HCT116 (cell line): ENCODE results near the gene PAX8. TPM values are rescaled to one million over a fixed set of nuclear protein-coding genes. Genes with fewer than 3 reads are reported as not detected.

Experiments
- ATAC-seq: fragments of 200-7000 bp; cut with Tn5 transposase; 2 replicates; pipeline ENCODE4 v1.9.1; 2020; ENCODE audit warnings: mild to moderate bottlenecking, moderate library complexity
- Bru-seq: library from RNA; stranded (reverse); fragments of 400-500 nt; gene quantifications from one replicate; lab custom pipeline; 2021; lab: Mats Ljungman, UMichigan
- BruChase-seq, 2 experiments: library from RNA; stranded (reverse); fragments of 400-500 nt; gene quantifications; one replicate each; lab custom pipeline; 2021; lab: Mats Ljungman, UMichigan
- BruUV-seq: library from RNA; stranded (reverse); fragments of 400-500 nt; replicated peaks from 2 replicates; lab custom pipeline; 2021; lab: Mats Ljungman, UMichigan
- CTCF ChIA-PET: fragments of 300-600 bp; sonication (Branson Sonifier 250); formaldehyde crosslinking; loops from one replicate; lab custom pipeline; 2021; ENCODE audit warnings: antibody characterized with exemption; lab: Charles Lee
- POLR2A ChIA-PET: fragments of 300-600, 350-600 bp; sonication (Branson Sonifier 250); formaldehyde crosslinking; loops from one replicate; lab custom pipeline; 2021; ENCODE audit warnings: antibody characterized with exemption; lab: Charles Lee
- RAD21 ChIA-PET, 2 experiments: fragments of 300-600 bp; sonication (Branson Sonifier 250); formaldehyde crosslinking; loops; one replicate each; lab custom pipeline; 2023; ENCODE audit warnings: low total read pairs in 2 of 2; ENCODE audit not compliant: uncharacterized antibody in 2 of 2, unreplicated experiment in 2 of 2, low non-redundant PET in 1 of 2; lab: Charles Lee
- DNase-seq: peaks from one replicate; pipeline ENCODE4 v3.0.0-alpha.2; 2010; ENCODE audit warnings: low read depth, low spot score
- H2AFZ ChIP-seq: fragments of 200-600 bp; shearing (Covaris generic), sonication (generic); 2 replicates; pipeline ENCODE4 v1.6.1; 2017; ENCODE audit warnings: low read depth, mixed run types, mixed read lengths, antibody characterized with exemption, low read length; ENCODE audit not compliant: poor library complexity, severe bottlenecking
- H3K27ac ChIP-seq: 2 replicates; pipeline ENCODE4 v1.5.1; 2012; ENCODE audit warnings: low read depth, low read length
- H3K27me3 ChIP-seq: fragments of 200-600 bp; sonication (generic); 2 replicates; pipeline ENCODE4 v1.6.1; 2016; ENCODE audit warnings: mixed run types, low read length, mixed read lengths; ENCODE audit not compliant: insufficient read depth
- H3K36me3 ChIP-seq, 2 experiments: fragments of 200-500 bp in 1 of 2; fragments of 200-600 bp in 1 of 2; sonication (Bioruptor generic) in 1 of 2; sonication (generic) in 1 of 2; 2 replicates each; pipeline versions ENCODE4 v1.5.1 to v1.6.1; 2014 to 2016; ENCODE audit warnings: low read length in 2 of 2, inconsistent platforms in 1 of 2, mixed read lengths in 1 of 2, mixed run types in 1 of 2; ENCODE audit not compliant: insufficient read depth in 2 of 2, control insufficient read depth in 1 of 2
- H3K4me1 ChIP-seq, 2 experiments: fragments of 200-600 bp in 1 of 2; sonication (generic) in 1 of 2; 2 replicates each; pipeline versions ENCODE4 v1.5.1 to v1.6.1; 2012 to 2017; ENCODE audit warnings: low read length in 2 of 2, inconsistent platforms in 1 of 2, mild to moderate bottlenecking in 1 of 2, mixed read lengths in 1 of 2, mixed run types in 1 of 2, moderate library complexity in 1 of 2; ENCODE audit not compliant: insufficient read depth in 2 of 2, control insufficient read depth in 1 of 2
- H3K4me2 ChIP-seq: fragments of 200-600 bp; sonication (generic); 2 replicates; pipeline ENCODE4 v1.6.1; 2017; ENCODE audit warnings: mixed run types, low read length, mixed read lengths
- H3K4me3 ChIP-seq, 2 experiments: fragments of 200-600 bp in 1 of 2; sonication (generic) in 1 of 2; replicated peaks in 1 of 2; 2 replicates each; pipeline ENCODE4 v1.5.1; 2011 to 2016; ENCODE audit warnings: low read length in 2 of 2, control low read depth in 1 of 2, low read depth in 1 of 2, mild to moderate bottlenecking in 1 of 2, mixed read lengths in 1 of 2, mixed run types in 1 of 2
- H3K79me2 ChIP-seq: fragments of 200-600 bp; sonication (generic); 2 replicates; pipeline ENCODE4 v1.6.1; 2017; ENCODE audit warnings: mild to moderate bottlenecking, mixed run types, low read length, moderate library complexity, mixed read lengths; ENCODE audit not compliant: insufficient read depth
- H3K9ac ChIP-seq: fragments of 200-600 bp; sonication (generic); 2 replicates; pipeline ENCODE4 v1.6.1; 2016; ENCODE audit warnings: low read length, mixed read lengths
- H3K9me2 ChIP-seq: fragments of 200-600 bp; sonication (generic), shearing (Covaris generic); 2 replicates; pipeline ENCODE4 v1.6.1; 2017; ENCODE audit warnings: mixed run types, mild to moderate bottlenecking, moderate library complexity; ENCODE audit not compliant: insufficient read depth
- H3K9me3 ChIP-seq, 2 experiments: fragments of 200-500 bp in 1 of 2; fragments of 200-600 bp in 1 of 2; sonication (Bioruptor generic) in 1 of 2; sonication (generic) in 1 of 2; 2 replicates each; pipeline ENCODE4 v1.6.1; 2014 to 2017; ENCODE audit warnings: low read length in 2 of 2, mixed read lengths in 2 of 2, inconsistent platforms in 1 of 2, low read depth in 1 of 2, mild to moderate bottlenecking in 1 of 2, mixed run types in 1 of 2, moderate library complexity in 1 of 2; ENCODE audit not compliant: control insufficient read depth in 1 of 2, insufficient read depth in 1 of 2
- H4K20me1 ChIP-seq: fragments of 200-600 bp; sonication (generic), shearing (Covaris generic); 2 replicates; pipeline ENCODE4 v1.6.1; 2017; ENCODE audit warnings: mixed run types, mild to moderate bottlenecking, moderate library complexity; ENCODE audit not compliant: insufficient read depth
- ATF3 ChIP-seq: IDR thresholded peaks from 2 replicates; pipeline ENCODE4 v1.6.1; 2012
- CBX3 ChIP-seq: IDR thresholded peaks from 2 replicates; pipeline ENCODE4 v1.6.1; 2012; ENCODE audit warnings: low read depth
- CEBPB ChIP-seq: IDR thresholded peaks from 2 replicates; pipeline ENCODE4 v1.6.1; 2012; ENCODE audit warnings: low read depth
- EGR1 ChIP-seq: IDR thresholded peaks from 2 replicates; pipeline ENCODE4 v1.6.1; 2012; ENCODE audit warnings: low read depth
- ELF1 ChIP-seq: IDR thresholded peaks from 2 replicates; pipeline ENCODE4 v1.6.1; 2012; ENCODE audit warnings: low read depth, borderline replicate concordance
- EZH2 ChIP-seq: fragments of 200-600 bp; sonication (generic); IDR thresholded peaks from 2 replicates; pipeline ENCODE4 v1.6.1; 2017; ENCODE audit warnings: antibody characterized with exemption, mixed run types
- EZH2phosphoT487 ChIP-seq: fragments of 200-600 bp; IDR thresholded peaks from 2 replicates; pipeline ENCODE4 v1.6.1; 2018; ENCODE audit warnings: antibody characterized with exemption, borderline replicate concordance
- JUND ChIP-seq: IDR thresholded peaks from 2 replicates; pipeline ENCODE4 v1.6.1; 2012
- POLR2AphosphoS5 ChIP-seq: IDR thresholded peaks from 2 replicates; pipeline ENCODE4 v1.6.1; 2011; ENCODE audit warnings: mild to moderate bottlenecking, low read depth, low read length, moderate library complexity
- RAD21 ChIP-seq: IDR thresholded peaks from 2 replicates; pipeline ENCODE4 v1.6.1; 2012; ENCODE audit warnings: low read depth, mild to moderate bottlenecking
- SP1 ChIP-seq: IDR thresholded peaks from 2 replicates; pipeline ENCODE4 v1.6.1; 2012; ENCODE audit warnings: low read depth
- SRF ChIP-seq: IDR thresholded peaks from 2 replicates; pipeline ENCODE4 v1.6.1; 2012; ENCODE audit warnings: low read depth
- ZBTB33 ChIP-seq: IDR thresholded peaks from 2 replicates; pipeline ENCODE4 v1.6.1; 2011; ENCODE audit warnings: mild to moderate bottlenecking, low read length, moderate library complexity; ENCODE audit not compliant: insufficient replicate concordance; ENCODE audit errors: extremely low read depth
- ZFX ChIP-seq: fragments of 450-650 bp; IDR thresholded peaks from 2 replicates; pipeline ENCODE4 v1.6.1; 2017
- intact Hi-C: fragments of 100-400 bp; cut with micrococcal nuclease; formaldehyde crosslinking; loops from 2 replicates; pipeline ENCODE4 v1.10.0; 2022
- long read RNA-seq: library from polyadenylated mRNA; unstranded; transcript quantifications from one replicate; pipeline ENCODE4 v2.0.0, GENCODE V29; 2021; ENCODE audit not compliant: unreplicated experiment
- polyA plus RNA-seq: library from polyadenylated mRNA; unstranded; fragments of >200 nt; gene quantifications from 2 replicates; pipeline ENCODE4 v1.2.1, GENCODE V29; 2012; ENCODE audit warnings: missing spikeins
- total RNA-seq: library from RNA; stranded (reverse); gene quantifications from one replicate; pipeline ENCODE4 v1.2.1, GENCODE V29; 2021; ENCODE audit not compliant: unreplicated experiment
- TF ChIP-seq, protein P1 (sequence below), 3 experiments: fragments of 200-600 bp in 1 of 3; sonication (generic) in 1 of 3; IDR thresholded peaks in 2 of 3; conservative IDR thresholded peaks in 1 of 3; 2 replicates each; pipeline ENCODE4 v1.5.1; 2012 to 2017; ENCODE audit warnings: low read depth in 2 of 3, low read length in 2 of 3, antibody characterized with exemption in 1 of 3, borderline replicate concordance in 1 of 3, control low read depth in 1 of 3, mild to moderate bottlenecking in 1 of 3, mixed read lengths in 1 of 3, mixed run types in 1 of 3, moderate library complexity in 1 of 3; ENCODE audit not compliant: insufficient read depth in 1 of 3

The PAX8 gene
- total RNA-seq (4.4 TPM), Bru-seq, nascent RNA (percentile 38 among the genes with signal in this experiment), BruChase-seq, experiment 1, labeled RNA remaining after a 6-hour chase (percentile 34 among the genes with signal in this experiment), BruChase-seq, experiment 2, labeled RNA remaining after a 2-hour chase (percentile 35 among the genes with signal in this experiment)
- polyA plus RNA-seq = 11.9 and 15.6 TPM in 2 replicates
- long read RNA-seq, partial matches to known transcripts = 3 of 13 reads
- long read RNA-seq, other reads (novel, unspliced or antisense) = 7 of 13 reads

DNA sequence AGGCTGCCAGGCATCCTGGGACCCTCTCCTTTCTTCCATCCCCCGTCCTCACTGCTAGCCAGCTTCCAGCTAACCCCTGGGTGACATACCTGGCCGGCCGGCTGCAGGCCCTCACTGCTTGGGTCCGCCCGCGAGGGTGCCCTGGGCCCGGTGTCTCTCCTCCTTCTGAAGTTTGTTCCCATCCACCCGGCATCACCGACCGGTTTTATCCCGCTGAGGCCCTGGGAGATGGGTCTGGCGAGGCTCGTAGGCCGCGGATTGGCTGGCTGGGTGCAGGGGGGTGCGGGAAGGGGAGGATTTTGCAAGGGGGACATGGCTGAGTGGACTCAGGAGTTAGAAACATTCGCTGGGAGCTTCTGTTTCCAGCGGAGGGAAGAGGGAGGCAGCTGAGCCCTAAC lies at the start of gene PAX8:
PAX8 (minus strand) TSS at position 180 of the 398 bp plus-strand sequence. CDS start 527 bp downstream, outside the sequence.
- no peak for DNase-seq
- ChIA-PET CTCF (no interaction called here), POLR2A (no interaction called here), RAD21 (no interaction called here)
- no peak within 1 kb of the TSS for H2AFZ ChIP-seq
- intact Hi-C loops = no loop called here
- H3K79me2 ChIP-seq = no peaks in the 10 kb centered on the region
- H3K27me3 ChIP-seq = no peaks in the 10 kb centered on the region
- BruUV-seq = no TSS peak
- H4K20me1 ChIP-seq = no peaks in the 10 kb centered on the region
- H3K27ac ChIP-seq = no peak within 1 kb of the TSS
- no peak within 1 kb of the TSS for H3K9ac ChIP-seq
- no peak within 1 kb of the TSS for H3K4me3 ChIP-seq
- no peak for TF ChIP-seq CBX3
- TF ChIP-seq EZH2phosphoT487 = no peak
- H3K9me3 ChIP-seq = no peaks in the 10 kb centered on the region
- no peak within 1 kb of the TSS for H3K4me2 ChIP-seq
- no peaks in the 10 kb centered on the region for H3K9me2 ChIP-seq
- peaks cover 20 to 21% of the 10 kb centered on the region in 2 experiments for H3K4me1 ChIP-seq
- ATAC-seq = no peak
- H3K36me3 ChIP-seq = no peaks in the 10 kb centered on the region

- intact Hi-C loops = no loop called here
- Histone ChIP-seq H3K9ac (no peak overlapping the region), H3K9me3 (no peaks in the 10 kb centered on the region), H4K20me1 (no peaks in the 10 kb centered on the region), H3K79me2 (no peaks in the 10 kb centered on the region), H3K4me3 (no peak overlapping the region), H3K27ac (no peak overlapping the region), H3K4me2 (no peak overlapping the region), H2AFZ (no peak overlapping the region), H3K9me2 (no peaks in the 10 kb centered on the region), H3K4me1 (peaks cover 11 to 15% of the 10 kb centered on the region in 2 experiments; a peak in 3 of 4 replicates), H3K27me3 (no peaks in the 10 kb centered on the region), H3K36me3 (no peaks in the 10 kb centered on the region)
- ChIA-PET POLR2A (no interaction called here), RAD21 (no interaction called here), CTCF (no interaction called here)
- no TSS peak for BruUV-seq
- ATAC-seq = no peak
- no peak for DNase-seq
- TF ChIP-seq EGR1 = no peak
- TF ChIP-seq ELF1 = no peak
- TF ChIP-seq SRF = no peak
- TF ChIP-seq, protein P1, sequence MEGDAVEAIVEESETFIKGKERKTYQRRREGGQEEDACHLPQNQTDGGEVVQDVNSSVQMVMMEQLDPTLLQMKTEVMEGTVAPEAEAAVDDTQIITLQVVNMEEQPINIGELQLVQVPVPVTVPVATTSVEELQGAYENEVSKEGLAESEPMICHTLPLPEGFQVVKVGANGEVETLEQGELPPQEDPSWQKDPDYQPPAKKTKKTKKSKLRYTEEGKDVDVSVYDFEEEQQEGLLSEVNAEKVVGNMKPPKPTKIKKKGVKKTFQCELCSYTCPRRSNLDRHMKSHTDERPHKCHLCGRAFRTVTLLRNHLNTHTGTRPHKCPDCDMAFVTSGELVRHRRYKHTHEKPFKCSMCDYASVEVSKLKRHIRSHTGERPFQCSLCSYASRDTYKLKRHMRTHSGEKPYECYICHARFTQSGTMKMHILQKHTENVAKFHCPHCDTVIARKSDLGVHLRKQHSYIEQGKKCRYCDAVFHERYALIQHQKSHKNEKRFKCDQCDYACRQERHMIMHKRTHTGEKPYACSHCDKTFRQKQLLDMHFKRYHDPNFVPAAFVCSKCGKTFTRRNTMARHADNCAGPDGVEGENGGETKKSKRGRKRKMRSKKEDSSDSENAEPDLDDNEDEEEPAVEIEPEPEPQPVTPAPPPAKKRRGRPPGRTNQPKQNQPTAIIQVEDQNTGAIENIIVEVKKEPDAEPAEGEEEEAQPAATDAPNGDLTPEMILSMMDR (IDR thresholded peaks at IDR 0.05 in 2 of 3, conservative IDR thresholded peaks at IDR 0.05 in 1 of 3; ENCODE audit: borderline replicate concordance in 1 of 3, insufficient read depth in 1 of 3, low read depth in 2 of 3, low read length in 2 of 3) = no peak
- no peak for TF ChIP-seq POLR2AphosphoS5
- TF ChIP-seq EZH2 = no peak
- no peak for TF ChIP-seq SP1
- TF ChIP-seq ZBTB33 = no peak
- TF ChIP-seq CEBPB = no peak
- TF ChIP-seq ZFX = no peak
- TF ChIP-seq JUND = no peak
- TF ChIP-seq RAD21 = no peak
- TF ChIP-seq ATF3 = no peak
Measured at GRCh38 chr2:113328043-113328442, 49.3 kb upstream of the PAX8 start.
